Pancreas (tissue), 10 donors: ENCODE data around the gene DEPDC1B. TPM values are rescaled to one million over a fixed set of nuclear protein-coding genes. Genes with fewer than 3 reads are reported as not detected.
A peak's percentile ranks its signal among the peaks of the same experiment; 100 is the strongest.

Experiments used
- ATAC-seq, 4 donors: fragments of 200-7000 bp; cut with Tn5 transposase; one replicate each; pipeline versions ENCODE4 v1.8.0 to v1.9.1; 2020; ENCODE audit warnings: mild to moderate bottlenecking in 4 of 4, moderate library complexity in 4 of 4
- DNase-seq, 6 donors: peaks; one replicate each; pipeline ENCODE4 v3.0.0-alpha.2; 2020
- FAIRE-seq: peaks from 2 replicates; lab custom pipeline; 2012; peaks lifted over from hg19 to GRCh38; lab: Jason Lieb, UNC
- H3K27ac ChIP-seq, 4 donors: fragments of 200-600 bp; sonication (generic); 1 replicate in 3 of 4; 2 replicates in 1 of 4; pipeline versions ENCODE4 v1.5.0 to v1.8.0; 2020
- H3K27me3 ChIP-seq, 4 donors: fragments of 200-600 bp; one replicate each; pipeline ENCODE4 v1.8.0; 2021
- H3K36me3 ChIP-seq, 3 donors: fragments of 200-600 bp; sonication (generic) in 1 of 3; one replicate each; pipeline versions ENCODE4 v1.5.0 to v1.8.0; 2020 to 2021
- H3K4me1 ChIP-seq, 3 donors: fragments of 200-600 bp; one replicate each; pipeline ENCODE4 v1.8.0; 2021
- H3K4me3 ChIP-seq, 4 donors: fragments of 200-600 bp; sonication (generic) in 2 of 4; one replicate each; pipeline versions ENCODE4 v1.5.0 to v1.8.0; 2020 to 2021
- H3K9me3 ChIP-seq, 4 donors: fragments of 200-600 bp; one replicate each; pipeline ENCODE4 v1.8.0; 2021
- CTCF ChIP-seq, 4 donors: fragments of 200-600 bp; sonication (generic) in 3 of 4; IDR thresholded peaks; one replicate each; pipeline versions ENCODE4 v1.5.0 to v1.8.0; 2021; ENCODE audit warnings: antibody characterized with exemption in 4 of 4
- WGBS, 2 donors: extraction: QIAGEN DNeasy Blood & Tissue Kit; methylation state at CpG; one replicate each; pipeline ENCODE4 v1.1.7; 2013; 5-methylcytosine and 5-hydroxymethylcytosine counted together
- intact Hi-C, 3 donors: fragments of 100-400 bp; cut with DNase I; formaldehyde crosslinking; loops; one replicate each; pipeline versions ENCODE4 v1.11.1 to v1.14.2; 2022
- polyA plus RNA-seq, 2 donors: library from polyadenylated mRNA; stranded (reverse); fragments of 200-250 nt; gene quantifications; one replicate each; pipeline ENCODE4 v1.2.3, GENCODE V29; 2013
- total RNA-seq, 6 donors: library from RNA; stranded (reverse); fragmentation: NEBNext Ultra II Directional in 4 of 6; extraction: Animal tissue kit (Norgen Biotek cat#: 25700) in 4 of 6; gene quantifications; one replicate each; pipeline versions ENCODE4 v1.2.1 to v1.2.4, GENCODE V29; 2021 to 2023
- donor health status: healthy with polysubstance abuse.
- donor health status: DM: no; HTN: no; CAD: no; lungs with moderate emphysema.
- donor health status: DM: no; HTN: no; CAD: no.
- donor health status: control.
- donor health status: control.
- donor health status: Bipolar disorder and iron deficiency.
- donor health status: DM: yes; HTN: yes; CAD: no.
- donor health status: DM: no; HTN: no; CAD: no.
- donor health status: DM: no; HTN: no; CAD: no.
- donor health status: DM: yes; HTN: yes; CAD: no.

DEPDC1B gene
- total and polyA plus RNA-seq, 8 donors, result 0.08 to 0.37 (median 0.27) TPM

- ATAC-seq (peak; percentile 35 to 87 (median 76)), DNase-seq (peak in 1 of 6 donors; percentile 32), FAIRE-seq (no peak)
- Histone ChIP-seq H3K36me3 (no peaks in the 10 kb centered on the region), H3K4me1 (peaks cover 15 to 23% (median 17%) of the 10 kb centered on the region in 3 donors), H3K9me3 (no peaks in the 10 kb centered on the region), H3K4me3 (no peak overlapping the region), H3K27me3 (no peaks in the 10 kb centered on the region), H3K27ac (peak overlapping the region in 3 of 4 donors; percentile 6 to 46 (median 28))
- intact Hi-C loops, result no loop called here
- TF ChIP-seq CTCF (IDR thresholded peaks at IDR 0.05), result no peak
- WGBS, 2 donors, result 14 to 24% methylated on average over 3 of the region's 3 CpGs
Measured at GRCh38 chr5:60672693-60673264, 27.2 kb downstream of the DEPDC1B start.

- no peak for FAIRE-seq
- ATAC-seq, result peak in 1 of 4 donors; percentile 17
- Histone ChIP-seq H3K9me3 (no peaks in the 10 kb centered on the region), H3K27me3 (no peaks in the 10 kb centered on the region), H3K27ac (peak overlapping the region in 3 of 4 donors; percentile 6 to 46 (median 28)), H3K4me1 (peaks cover 15 to 23% (median 17%) of the 10 kb centered on the region in 3 donors), H3K36me3 (no peaks in the 10 kb centered on the region), H3K4me3 (no peak overlapping the region)
- 75 to 77% methylated on average over 6 of the region's 6 CpGs for WGBS, 2 donors
- no peak for TF ChIP-seq CTCF (IDR thresholded peaks at IDR 0.05)
- no peak for DNase-seq
- intact Hi-C loops, result no loop called here
Measured at GRCh38 chr5:60671899-60672692, 27.9 kb downstream of the DEPDC1B start.

GRCh38 chr5:60670749-60671148 is 29.2 kb downstream of the DEPDC1B start:
- H3K27me3 ChIP-seq, result no peaks in the 10 kb centered on the region
- DNase-seq (no peak), FAIRE-seq (no peak), ATAC-seq (no peak)
- no peak for TF ChIP-seq CTCF (IDR thresholded peaks at IDR 0.05)
- no peaks in the 10 kb centered on the region for H3K9me3 ChIP-seq
- peaks cover 15 to 23% (median 17%) of the 10 kb centered on the region in 3 donors for H3K4me1 ChIP-seq
- intact Hi-C loops, result no loop called here
- H3K36me3 ChIP-seq, result no peaks in the 10 kb centered on the region
- H3K4me3 ChIP-seq, result no peak overlapping the region
- 74 to 79% methylated on average over 2 of the region's 2 CpGs for WGBS, 2 donors
- no peak overlapping the region for H3K27ac ChIP-seq

- no peak for DNase-seq
- H3K9me3 ChIP-seq, result no peaks in the 10 kb centered on the region
- intact Hi-C loops, result loop anchor here in 1 of 3 donors (10.0 kb wide), 1 partner anchor 864 kb away; no protein-coding TSS in a partner anchor
- no peaks in the 10 kb centered on the region for H3K36me3 ChIP-seq
- ATAC-seq, result no peak
- no peaks in the 10 kb centered on the region for H3K27me3 ChIP-seq
- H3K27ac ChIP-seq, result no peak overlapping the region
- peak; percentile 16 to 61 (median 45) for TF ChIP-seq CTCF (IDR thresholded peaks at IDR 0.05)
- peak; percentile 93 for FAIRE-seq
- H3K4me3 ChIP-seq, result no peak overlapping the region
- H3K4me1 ChIP-seq, result peaks cover 13 to 16% (median 14%) of the 10 kb centered on the region in 3 donors
Measured at GRCh38 chr5:60668686-60669304, 31.2 kb downstream of the DEPDC1B start.
